MV-4-11 (cell line): ENCODE measurements around the gene TSPAN18.
A peak's percentile ranks its signal among the peaks of the same experiment; 100 is the strongest.

Experiments
- DNase-seq: peaks from one replicate; lab custom pipeline; 2025; lab: John Stamatoyannopoulos, UW

Gene TSPAN18

DNA sequence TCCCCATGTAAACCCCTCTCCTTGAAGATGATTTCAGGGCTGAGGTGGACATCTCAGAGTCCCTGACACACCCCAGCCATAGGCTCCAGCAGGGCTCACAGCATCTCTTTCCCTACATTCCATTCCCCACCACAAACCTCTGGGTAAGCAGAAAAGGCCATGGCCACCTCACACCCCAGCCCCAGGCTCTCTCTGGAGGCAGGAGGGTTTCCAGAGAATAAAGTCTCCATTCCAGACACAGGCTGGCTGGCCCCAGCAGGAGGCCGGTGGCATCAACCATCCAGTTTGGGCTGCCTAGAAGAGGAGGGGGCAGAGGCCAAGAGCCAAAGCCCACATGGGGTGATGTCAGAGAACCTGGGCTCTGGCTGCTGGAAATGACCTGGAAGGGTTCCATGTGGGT lies 162.5 kb downstream of the TSPAN18 start:
- DNase-seq = no peak

DNA sequence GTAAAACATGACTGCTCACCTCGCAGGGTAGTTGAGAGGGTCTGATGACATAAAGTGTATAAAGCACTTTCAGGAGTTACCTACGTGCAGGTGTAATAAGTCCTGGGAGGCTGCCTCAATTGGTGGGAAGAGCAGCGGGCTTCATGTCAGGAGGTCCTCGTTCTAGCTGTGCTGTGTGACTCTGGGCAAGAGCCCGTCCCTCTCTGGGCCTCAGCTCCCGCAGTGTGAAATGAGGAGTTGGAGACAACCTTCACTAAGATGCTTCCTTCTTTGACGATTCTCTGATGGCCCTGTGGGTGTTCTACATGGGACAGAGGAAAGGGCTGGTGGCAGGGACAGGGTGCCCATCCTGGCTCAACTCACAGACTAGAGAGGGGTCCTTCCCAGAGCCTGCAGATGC lies 166.1 kb downstream of the TSPAN18 start:
- DNase-seq = no peak

- DNase-seq = no peak
Measured at GRCh38 chr11:44893308-44893822, 166.6 kb downstream of the TSPAN18 start.

- peak; percentile 19 for DNase-seq
Measured at GRCh38 chr11:44893846-44894617, 167.3 kb downstream of the TSPAN18 start.

GRCh38 chr11:44899959-44900358 lies 173.2 kb downstream of the TSPAN18 start:
- peak; percentile 53 for DNase-seq

GRCh38 chr11:44901120-44901633 lies 174.4 kb downstream of the TSPAN18 start:
- DNase-seq = no peak

DNA sequence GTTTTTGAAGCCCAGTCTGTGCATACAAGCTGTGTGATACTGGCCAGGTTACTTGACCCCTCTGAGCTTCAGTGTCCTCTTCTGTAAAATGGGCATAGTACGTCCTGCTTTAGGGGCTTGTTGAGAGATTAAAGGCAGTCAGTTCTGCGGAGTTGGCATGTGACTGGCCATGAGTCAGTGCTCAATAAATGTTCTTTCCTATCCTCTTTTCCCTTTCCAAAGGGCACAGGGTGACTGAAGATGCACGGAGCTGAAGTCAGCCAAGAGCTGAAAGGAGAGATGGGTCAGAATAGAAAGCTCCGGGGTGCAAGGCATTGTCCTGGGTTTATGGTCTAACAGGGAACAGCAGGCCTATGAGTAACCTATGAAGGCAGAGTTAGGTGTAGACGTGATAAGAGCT lies 175.0 kb downstream of the TSPAN18 start:
- no peak for DNase-seq

GRCh38 chr11:44903035-44903434 lies 176.3 kb downstream of the TSPAN18 start:
- no peak for DNase-seq

- no peak for DNase-seq
Measured at GRCh38 chr11:44903518-44903917, 176.8 kb downstream of the TSPAN18 start.

GRCh38 chr11:44904261-44905020 lies 177.7 kb downstream of the TSPAN18 start:
- no peak for DNase-seq

DNA sequence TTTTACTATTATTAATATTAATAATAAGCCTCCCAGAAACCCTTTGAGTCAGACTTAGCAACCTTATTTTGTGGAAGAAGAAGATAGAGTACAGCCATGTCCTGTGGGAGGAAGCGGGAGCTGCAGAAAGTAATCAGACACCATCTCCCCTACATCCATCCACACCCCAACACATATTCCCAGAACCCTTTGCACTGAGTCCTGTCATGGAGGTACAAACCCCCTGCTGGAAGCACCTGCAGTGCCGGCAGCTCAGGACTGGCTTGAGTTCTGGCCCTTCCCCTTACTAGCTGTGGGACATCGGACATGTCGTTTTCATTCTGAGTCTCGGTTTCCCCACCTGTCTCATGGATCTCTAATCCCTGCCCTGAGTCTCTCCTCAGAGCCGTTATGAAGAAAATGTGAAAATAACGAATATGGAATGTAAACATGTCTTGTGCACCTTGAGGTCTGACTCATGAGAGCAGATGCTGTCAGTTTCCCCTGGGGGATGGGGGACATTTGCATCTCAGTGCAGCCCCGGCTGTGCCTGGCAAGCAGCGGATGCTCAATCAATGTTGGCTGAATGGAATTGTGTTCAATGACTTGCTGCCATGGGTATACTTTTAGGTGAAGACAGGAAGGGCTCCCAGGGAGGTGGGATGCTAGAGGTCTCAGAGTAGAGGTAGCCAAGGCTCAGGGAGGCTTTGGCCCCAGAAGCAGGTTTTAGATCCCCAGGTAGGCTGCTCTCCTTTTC lies 178.5 kb downstream of the TSPAN18 start:
- DNase-seq = no peak

- no peak for DNase-seq
Measured at GRCh38 chr11:44906649-44907048, 179.9 kb downstream of the TSPAN18 start.

- no peak for DNase-seq
Measured at GRCh38 chr11:44909557-44909956, 182.8 kb downstream of the TSPAN18 start.

- no peak for DNase-seq
Measured at GRCh38 chr11:44910591-44910990, 183.8 kb downstream of the TSPAN18 start.

DNA sequence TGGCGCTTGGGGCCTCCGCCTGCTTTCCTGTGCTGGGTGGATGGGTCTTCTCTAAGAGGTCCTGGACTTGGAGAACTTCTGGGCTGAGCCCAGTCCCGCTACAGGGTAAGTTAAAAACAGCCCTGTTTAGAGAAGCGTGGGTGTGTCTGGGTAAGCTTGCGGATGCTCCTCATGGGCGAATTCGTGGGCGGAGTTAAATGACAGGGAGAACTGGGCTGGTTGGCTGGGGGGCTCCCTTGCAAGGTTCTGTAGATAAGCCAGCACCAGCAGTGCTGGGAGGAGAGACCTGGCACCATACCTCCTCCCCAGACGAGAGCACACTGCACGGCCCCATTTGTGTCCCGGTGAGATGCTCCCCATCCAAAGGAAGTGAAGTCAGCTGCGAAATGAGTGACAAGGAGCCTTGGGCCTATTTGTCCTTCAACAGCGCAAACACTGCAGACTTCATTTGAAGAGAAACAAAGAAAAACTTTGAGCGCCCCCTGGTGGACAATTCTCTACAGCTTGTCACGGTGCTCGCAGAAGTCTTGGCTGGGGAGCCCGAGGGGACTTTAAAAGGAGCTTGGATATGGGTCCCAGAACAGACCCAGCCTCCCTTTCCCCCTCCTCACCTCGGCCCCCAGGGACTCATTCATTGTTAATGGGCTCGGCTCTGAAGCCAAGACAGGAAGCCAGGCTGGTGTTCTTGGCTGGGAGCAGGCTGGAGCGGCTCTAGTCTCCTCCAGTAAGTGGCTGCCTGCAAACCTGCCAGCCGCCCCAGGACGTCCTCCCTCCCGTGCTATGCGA lies 184.5 kb downstream of the TSPAN18 start:
- peak; percentile 78 for DNase-seq

DNA sequence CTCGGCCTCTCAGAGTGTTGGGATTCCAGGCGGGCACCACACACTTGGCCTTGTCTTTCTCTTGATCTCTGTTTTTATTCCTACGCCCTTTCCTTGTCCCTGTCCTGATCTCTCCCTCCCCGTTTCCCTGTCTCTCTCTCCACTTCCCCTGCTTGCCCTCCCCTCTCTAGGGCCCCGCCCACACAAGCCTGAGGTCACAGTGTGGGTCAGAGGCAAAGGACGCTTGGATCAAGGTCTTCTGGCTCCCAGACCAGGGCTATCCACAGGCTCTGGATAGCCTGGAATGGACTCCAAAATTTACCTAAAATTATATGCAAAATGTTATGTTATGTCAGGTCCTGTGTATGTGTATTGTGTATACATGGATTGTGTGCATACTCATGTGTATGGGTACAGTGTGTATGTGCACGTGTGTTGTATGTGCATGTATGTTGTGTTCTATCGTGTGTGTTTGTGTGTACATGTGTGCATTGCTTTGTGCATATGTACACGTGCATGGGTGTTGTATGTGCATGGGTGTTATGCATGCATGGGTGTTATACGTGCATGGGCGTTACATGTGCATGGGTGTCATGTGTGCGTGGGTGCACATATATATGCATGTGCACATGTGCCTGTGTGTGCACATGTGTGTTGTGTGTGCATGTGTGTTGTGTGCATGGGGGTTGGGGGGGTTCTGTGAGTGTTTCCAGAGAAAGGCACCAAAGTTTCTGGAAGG lies 185.7 kb downstream of the TSPAN18 start:
- DNase-seq = no peak

DNA sequence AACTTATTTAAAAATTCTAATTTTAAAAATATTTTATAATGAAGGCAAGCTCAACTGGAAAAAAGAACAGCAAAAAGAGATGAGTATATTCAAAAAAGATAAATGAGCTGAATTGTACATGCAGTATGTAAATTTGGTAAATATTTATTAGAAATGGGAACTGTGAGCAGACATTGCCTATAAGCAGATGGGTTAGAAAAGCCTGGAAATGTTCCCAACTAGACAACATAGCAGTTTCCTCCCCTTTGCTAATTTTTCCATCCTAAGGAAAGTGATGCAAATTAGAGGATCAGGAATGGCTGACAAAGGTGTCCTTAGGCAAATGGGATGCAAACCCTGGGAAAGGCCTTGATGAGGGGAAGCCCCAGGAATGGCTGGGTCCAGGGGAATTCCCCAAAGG lies 186.7 kb downstream of the TSPAN18 start:
- DNase-seq = no peak

GRCh38 chr11:44914105-44914504 lies 187.3 kb downstream of the TSPAN18 start:
- DNase-seq = no peak

- DNase-seq = no peak
Measured at GRCh38 chr11:44915004-44915403, 188.2 kb downstream of the TSPAN18 start.

DNA sequence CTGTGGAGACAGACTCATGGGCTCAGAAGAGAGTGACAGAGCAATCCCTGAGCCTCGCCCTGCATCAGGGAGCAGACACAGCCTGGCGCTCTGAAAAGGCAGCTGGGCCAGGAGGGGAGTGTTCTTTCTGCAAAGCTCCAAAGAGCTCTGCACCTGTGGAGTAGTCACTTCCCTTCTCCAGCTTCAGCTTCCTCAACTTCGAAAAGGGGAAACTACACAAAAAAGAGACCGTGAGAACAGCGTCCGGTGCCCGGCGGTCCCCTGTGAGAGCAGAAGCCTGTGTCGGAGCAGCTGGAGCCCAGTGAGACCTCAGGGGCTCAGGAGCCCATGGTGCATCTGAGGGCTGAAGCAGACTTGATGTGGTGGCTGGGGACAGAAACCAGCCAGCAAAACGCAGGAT lies 188.9 kb downstream of the TSPAN18 start:
- peak; percentile 86 for DNase-seq

DNA sequence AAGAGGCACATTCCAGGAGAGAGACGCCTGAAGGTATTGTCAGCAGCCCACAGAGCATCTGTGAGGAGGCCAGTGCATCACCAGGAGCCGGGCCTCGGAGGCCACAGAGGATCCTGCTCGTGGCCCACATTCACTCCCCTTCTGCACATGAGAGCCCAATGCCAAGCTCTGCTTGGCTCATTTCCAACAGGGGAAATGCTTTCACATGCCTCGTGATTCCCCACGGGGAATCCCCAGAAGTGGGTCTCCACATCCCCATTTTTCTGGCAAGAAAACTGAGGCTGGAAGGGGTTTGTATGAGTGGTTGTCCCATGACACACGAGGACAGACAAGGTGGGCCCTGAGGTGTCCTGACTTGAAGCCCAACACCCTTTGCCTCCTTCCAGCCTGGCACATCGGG lies 189.6 kb downstream of the TSPAN18 start:
- no peak for DNase-seq
